CD14-positive monocyte (primary cell): Measurements from ENCODE around the gene FGD6. TPM values are rescaled to one million over a fixed set of nuclear protein-coding genes. Genes with fewer than 3 reads are reported as not detected.

Experiments used
- DNase-seq, 3 donors: peaks; one replicate each; pipeline ENCODE4 v3.0.0-alpha.2; 2011 to 2022
- H2AFZ ChIP-seq: 2 replicates; pipeline ENCODE4 v1.6.0; 2012; ENCODE audit warnings: mild to moderate bottlenecking, low read depth, low read length, inconsistent platforms; ENCODE audit not compliant: insufficient read depth, poor library complexity, severe bottlenecking
- H3K27ac ChIP-seq, 2 donors: 1 replicate in 1 of 2; 2 replicates in 1 of 2; pipeline ENCODE4 v1.5.1; 2012 to 2013; ENCODE audit warnings: low read length in 2 of 2, control low read depth in 1 of 2, inconsistent platforms in 1 of 2, low read depth in 1 of 2, mild to moderate bottlenecking in 1 of 2
- H3K27me3 ChIP-seq, 2 donors: one replicate each; pipeline versions ENCODE4 v1.6.0 to v1.6.1; 2011 to 2013; ENCODE audit warnings: low read length in 2 of 2; ENCODE audit not compliant: control insufficient read depth in 2 of 2, insufficient read depth in 2 of 2
- H3K36me3 ChIP-seq, 2 donors: replicated peaks in 1 of 2; 1 replicate in 1 of 2; 2 replicates in 1 of 2; pipeline versions ENCODE4 v1.5.1 to v1.6.1; 2012 to 2013; ENCODE audit warnings: low read length in 2 of 2, control low read depth in 1 of 2, inconsistent platforms in 1 of 2, mild to moderate bottlenecking in 1 of 2; ENCODE audit not compliant: insufficient read depth in 2 of 2, control insufficient read depth in 1 of 2
- H3K4me1 ChIP-seq, 2 donors: 1 replicate in 1 of 2; 2 replicates in 1 of 2; pipeline versions ENCODE4 v1.5.1 to v1.6.1; 2012 to 2013; ENCODE audit warnings: low read length in 2 of 2, control low read depth in 1 of 2, inconsistent platforms in 1 of 2, mild to moderate bottlenecking in 1 of 2, moderate library complexity in 1 of 2; ENCODE audit not compliant: insufficient read depth in 2 of 2, control insufficient read depth in 1 of 2
- H3K4me2 ChIP-seq: replicated peaks from 2 replicates; pipeline ENCODE3; 2012; ENCODE audit warnings: low read length, moderate library complexity, mild to moderate bottlenecking; ENCODE audit not compliant: poor library complexity, severe bottlenecking; ENCODE audit errors: extremely low read depth
- H3K4me3 ChIP-seq, 3 experiments: fragments of 200-600 bp in 1 of 3; sonication (generic) in 1 of 3; replicated peaks in 1 of 3; 1 replicate in 2 of 3; 2 replicates in 1 of 3; pipeline ENCODE4 v1.5.1; 2011 to 2013; ENCODE audit warnings: low read length in 3 of 3, mild to moderate bottlenecking in 3 of 3, control low read depth in 2 of 3, low read depth in 2 of 3, inconsistent platforms in 1 of 3, moderate library complexity in 1 of 3
- H3K79me2 ChIP-seq: 2 replicates; pipeline ENCODE4 v1.6.0; 2012; ENCODE audit warnings: mild to moderate bottlenecking, control low read depth, inconsistent platforms, low read length, moderate library complexity; ENCODE audit not compliant: insufficient read depth
- H3K9ac ChIP-seq: 2 replicates; pipeline ENCODE4 v1.6.0; 2017; ENCODE audit warnings: low read length, mild to moderate bottlenecking; ENCODE audit not compliant: insufficient read depth, poor library complexity, severe bottlenecking
- H3K9me3 ChIP-seq, 2 donors: replicated peaks in 1 of 2; 1 replicate in 1 of 2; 2 replicates in 1 of 2; pipeline versions ENCODE4 v1.5.1 to v1.6.1; 2012 to 2013; ENCODE audit warnings: low read length in 2 of 2, control low read depth in 1 of 2; ENCODE audit not compliant: control insufficient read depth in 1 of 2, insufficient read depth in 1 of 2
- H4K20me1 ChIP-seq: 2 replicates; pipeline ENCODE4 v1.6.0; 2012; ENCODE audit warnings: mild to moderate bottlenecking, low read length, control low read depth, moderate library complexity; ENCODE audit not compliant: insufficient read depth
- H3K27ac Mint-ChIP-seq, 7 donors: one replicate each; pipeline ENCODE4 v1.8.0; 2020; ENCODE audit warnings: mild to moderate bottlenecking in 7 of 7, mixed read lengths in 7 of 7, moderate library complexity in 6 of 7, inconsistent platforms in 2 of 7
- H3K27me3 Mint-ChIP-seq, 3 donors: one replicate each; pipeline ENCODE4 v1.8.0; 2021 to 2022; ENCODE audit warnings: low read depth in 3 of 3, mild to moderate bottlenecking in 3 of 3, mixed read lengths in 3 of 3, moderate library complexity in 3 of 3, inconsistent platforms in 1 of 3
- H3K36me3 Mint-ChIP-seq, 2 donors: one replicate each; pipeline ENCODE4 v1.8.0; 2020; ENCODE audit warnings: mixed read lengths in 2 of 2, inconsistent platforms in 1 of 2, mild to moderate bottlenecking in 1 of 2
- H3K4me1 Mint-ChIP-seq: one replicate; pipeline ENCODE4 v1.8.0; 2020; ENCODE audit warnings: mild to moderate bottlenecking, mixed read lengths
- H3K4me3 Mint-ChIP-seq, 2 donors: one replicate each; pipeline ENCODE4 v1.8.0; 2020; ENCODE audit warnings: mild to moderate bottlenecking in 2 of 2, mixed read lengths in 2 of 2, moderate library complexity in 1 of 2
- H3K9me3 Mint-ChIP-seq, 7 donors: one replicate each; pipeline ENCODE4 v1.8.0; 2020 to 2022; ENCODE audit warnings: mixed read lengths in 7 of 7, mild to moderate bottlenecking in 6 of 7, moderate library complexity in 6 of 7, inconsistent platforms in 2 of 7
- CTCF ChIP-seq: fragments of 200-600 bp; IDR thresholded peaks from one replicate; pipeline ENCODE4 v1.8.0; 2022; ENCODE audit warnings: antibody characterized with exemption, mild to moderate bottlenecking
- WGBS: methylation state at CpG from one replicate; pipeline ENCODE4 v1.1.5; 2013; ENCODE audit warnings: missing lambda C conversion rate; ENCODE audit not compliant: insufficient coverage; 5-methylcytosine and 5-hydroxymethylcytosine counted together
- intact Hi-C, 2 donors: fragments of 100-400 bp; cut with micrococcal nuclease; formaldehyde crosslinking; loops; one replicate each; pipeline versions ENCODE4 v1.15.0 to v1.15.1; 2023
- polyA plus RNA-seq, 3 donors: library from polyadenylated mRNA; depleted of rRNA in 1 of 3; unstranded in 2 of 3; stranded (reverse) in 1 of 3; fragments of 300-500 nt in 2 of 3; fragments of >200 nt in 1 of 3; fragmentation: Illumina TruSeq in 2 of 3; gene quantifications; 1 replicate in 2 of 3; 2 replicates in 1 of 3; pipeline ENCODE4 v1.2.3, GENCODE V29; 2012 to 2021

Gene FGD6
- polyA plus RNA-seq, 3 donors: 4.0 to 8.1 (median 5.3) TPM

GRCh38 chr12:95224202-95225170 is 7.2 kb upstream of the FGD6 start:
- H3K27ac ChIP-seq: no peak overlapping the region
- peaks cover 7 to 14% of the 10 kb centered on the region in 2 donors for H3K36me3 ChIP-seq
- no peak overlapping the region for H3K4me3 ChIP-seq
- H3K27me3 ChIP-seq: no peaks in the 10 kb centered on the region
- H3K79me2 ChIP-seq: peaks cover 64% of the 10 kb centered on the region
- peaks cover 23% of the 10 kb centered on the region for H4K20me1 ChIP-seq
- peaks cover 0 to 8% of the 10 kb centered on the region in 2 donors for H3K4me1 ChIP-seq
- WGBS: 97% methylated on average over 6 of the region's 8 CpGs
- TF ChIP-seq CTCF: no peak
- no peak overlapping the region for H3K9ac ChIP-seq
- H3K36me3 Mint-ChIP-seq: peaks cover 13 to 23% of the 10 kb centered on the region in 2 donors
- H3K27ac Mint-ChIP-seq: no peak overlapping the region
- no peak overlapping the region for H2AFZ ChIP-seq
- H3K9me3 Mint-ChIP-seq: no peaks in the 10 kb centered on the region
- H3K4me2 ChIP-seq: no peak overlapping the region
- no peaks in the 10 kb centered on the region for H3K9me3 ChIP-seq
- no peak for DNase-seq
- peaks cover 12% of the 10 kb centered on the region for H3K4me1 Mint-ChIP-seq
- H3K27me3 Mint-ChIP-seq: no peaks in the 10 kb centered on the region
- intact Hi-C loops: no loop called here
- H3K4me3 Mint-ChIP-seq: no peak overlapping the region

GRCh38 chr12:95220726-95221125 is 3.5 kb upstream of the FGD6 start:
- Histone ChIP-seq H3K4me2 (no peak overlapping the region), H3K79me2 (peaks cover 86% of the 10 kb centered on the region), H4K20me1 (peaks cover 23% of the 10 kb centered on the region), H3K27ac (no peak overlapping the region), H3K4me1 (peaks cover 8 to 26% of the 10 kb centered on the region in 2 donors), H3K27me3 (no peaks in the 10 kb centered on the region), H3K4me3 (no peak overlapping the region), H3K9me3 (no peaks in the 10 kb centered on the region), H3K9ac (no peak overlapping the region), H3K36me3 (peaks cover 7 to 14% of the 10 kb centered on the region in 2 donors), H2AFZ (no peak overlapping the region)
- peaks cover 12 to 21% of the 10 kb centered on the region in 2 donors for H3K36me3 Mint-ChIP-seq
- H3K9me3 Mint-ChIP-seq: no peaks in the 10 kb centered on the region
- TF ChIP-seq CTCF: no peak
- peaks cover 24% of the 10 kb centered on the region for H3K4me1 Mint-ChIP-seq
- H3K27ac Mint-ChIP-seq: no peak overlapping the region
- no peak for DNase-seq
- no peaks in the 10 kb centered on the region for H3K27me3 Mint-ChIP-seq
- intact Hi-C loops: no loop called here
- no peak overlapping the region for H3K4me3 Mint-ChIP-seq
